GM18870 (cell line): ENCODE data around the gene SEC14L3.
"Not testable (repeated sequence)": the region's sequence is repeated elsewhere in the genome, so short reads cannot be mapped to it uniquely, and the experiment has no call there.

ENCODE experiments used
- ATAC-seq: cut with Tn5 transposase; IDR thresholded peaks from one replicate; pipeline ENCODE4 v1.9.1; 2021; ENCODE audit warnings: moderate library complexity; ENCODE audit not compliant: unreplicated experiment

The SEC14L3 gene

DNA sequence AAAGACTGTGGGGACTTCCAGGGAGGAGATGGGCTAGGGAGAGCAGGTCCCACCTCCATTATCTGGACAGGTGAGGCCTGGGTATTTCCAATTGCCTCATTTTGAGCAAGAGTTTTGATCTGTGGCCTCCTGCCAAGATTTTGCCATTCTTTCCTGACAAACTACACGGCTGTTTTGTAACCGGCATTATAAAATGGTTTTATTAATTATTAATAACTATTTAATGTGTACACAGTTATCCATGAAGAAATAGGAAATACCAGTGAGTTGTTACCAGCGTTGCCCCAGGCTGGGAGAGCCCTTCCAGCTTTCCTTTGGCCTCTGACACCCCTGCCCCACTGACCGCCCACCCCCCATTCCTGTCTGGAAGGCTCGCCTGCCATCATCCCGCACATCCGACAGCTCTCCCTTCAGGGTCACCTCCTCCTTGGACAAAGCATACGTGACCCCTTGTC lies 14.9 kb upstream of the SEC14L3 start:
- no peak for ATAC-seq

- no peak for ATAC-seq
These were observed 14.3 kb upstream of the SEC14L3 start for GRCh38 chr22:30486118-30486517.

DNA sequence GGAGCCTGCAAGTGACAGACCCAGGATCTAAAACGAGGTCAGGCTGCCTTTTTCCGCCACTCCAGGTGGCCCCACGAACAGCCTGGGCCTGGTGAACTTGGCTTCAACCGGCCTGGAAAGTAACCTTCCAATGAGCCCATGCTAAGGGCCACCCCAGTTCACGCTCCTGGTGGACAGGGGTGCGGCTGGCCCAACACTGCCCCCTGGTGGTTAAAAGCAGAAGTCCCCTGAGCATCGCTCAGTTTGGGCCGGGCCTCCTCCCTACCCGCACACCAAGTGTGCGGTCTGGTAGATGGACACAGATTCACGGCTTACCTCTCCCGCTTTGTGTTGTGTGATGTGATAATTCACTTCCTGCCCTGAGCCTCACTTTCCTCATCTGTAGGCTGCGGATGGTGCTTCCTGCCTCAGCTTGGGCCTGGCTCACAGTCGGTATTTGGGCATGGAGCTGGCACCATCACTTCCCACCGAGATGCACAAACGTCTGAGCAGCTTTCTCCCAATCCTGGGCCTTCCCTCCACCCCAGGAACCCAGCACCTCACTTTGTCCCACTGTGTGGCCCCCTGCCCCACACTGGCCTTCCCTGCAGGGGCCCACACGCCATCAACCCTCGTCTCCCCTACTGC lies 13.7 kb upstream of the SEC14L3 start:
- no peak for ATAC-seq

DNA sequence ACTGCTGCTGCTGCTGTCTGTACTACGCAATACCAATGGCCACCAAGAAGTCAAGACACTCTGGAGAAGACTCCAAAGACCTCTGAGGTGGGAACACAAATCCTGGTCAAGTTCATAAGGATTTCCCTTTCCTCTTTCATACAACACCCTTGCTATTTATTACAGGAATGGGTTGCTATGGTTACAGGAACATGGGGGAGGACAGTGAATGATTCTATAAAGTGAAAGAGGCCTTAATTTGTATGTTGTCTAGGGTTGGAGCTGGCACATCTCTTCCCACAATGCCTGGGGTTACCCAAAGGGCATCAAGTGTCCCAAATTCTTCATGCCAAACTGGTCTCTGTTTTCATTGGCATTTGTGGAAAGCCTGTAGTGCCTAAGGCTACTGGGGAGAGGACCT lies 11.4 kb upstream of the SEC14L3 start:
- no peak for ATAC-seq

- ATAC-seq, result no peak
These were observed 9.9 kb upstream of the SEC14L3 start for GRCh38 chr22:30481711-30482110.

- no peak for ATAC-seq
These were observed 8.2 kb upstream of the SEC14L3 start for GRCh38 chr22:30479981-30480380.

DNA sequence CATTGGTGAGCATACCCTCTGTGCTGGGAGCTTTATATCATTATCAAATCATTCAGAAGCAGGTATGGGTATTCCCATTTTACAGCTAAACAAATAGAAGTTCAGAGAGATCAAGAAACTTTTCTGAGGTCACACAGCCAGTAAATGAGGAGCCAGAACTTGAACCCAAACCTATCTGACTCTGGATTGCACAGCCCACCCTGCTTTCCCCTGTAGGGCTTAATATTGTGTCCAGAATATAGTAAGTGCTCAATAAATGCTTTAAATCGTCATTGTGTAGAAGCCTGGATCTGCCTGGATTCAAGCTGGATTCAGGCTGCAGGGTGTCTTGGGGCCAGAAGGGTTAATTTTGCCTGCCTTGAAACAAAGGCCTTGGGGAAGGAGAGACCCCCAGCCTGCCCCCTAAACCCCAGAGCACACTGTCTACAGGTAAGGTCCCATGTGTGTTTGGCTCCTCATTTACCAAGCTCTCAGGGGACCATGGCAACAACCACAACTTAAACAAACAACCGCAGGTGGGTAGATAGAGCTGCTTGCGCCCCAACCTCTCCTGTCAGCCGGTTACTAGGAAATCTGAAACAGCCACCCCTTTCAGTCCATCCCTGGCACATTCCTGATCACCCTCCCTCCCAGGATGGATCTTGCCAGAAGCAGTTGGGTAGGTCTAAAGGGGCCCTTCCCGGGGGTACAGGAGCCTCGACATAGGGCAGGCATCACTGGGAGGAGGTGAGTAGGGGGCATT lies 3.0 kb upstream of the SEC14L3 start:
- no peak for ATAC-seq

- ATAC-seq, result no peak
These were observed 2.3 kb upstream of the SEC14L3 start for GRCh38 chr22:30474121-30474520.

GRCh38 chr22:30472994-30473720 lies 1.3 kb upstream of the SEC14L3 start:
- no peak for ATAC-seq

- ATAC-seq, result no peak
These were observed 1.2 kb downstream of the SEC14L3 start for GRCh38 chr22:30470655-30471054.

GRCh38 chr22:30469165-30469564 lies 2.7 kb downstream of the SEC14L3 start:
- no peak for ATAC-seq

GRCh38 chr22:30460555-30460954 lies 11.3 kb downstream of the SEC14L3 start:
- not testable (repeated sequence) for ATAC-seq

DNA sequence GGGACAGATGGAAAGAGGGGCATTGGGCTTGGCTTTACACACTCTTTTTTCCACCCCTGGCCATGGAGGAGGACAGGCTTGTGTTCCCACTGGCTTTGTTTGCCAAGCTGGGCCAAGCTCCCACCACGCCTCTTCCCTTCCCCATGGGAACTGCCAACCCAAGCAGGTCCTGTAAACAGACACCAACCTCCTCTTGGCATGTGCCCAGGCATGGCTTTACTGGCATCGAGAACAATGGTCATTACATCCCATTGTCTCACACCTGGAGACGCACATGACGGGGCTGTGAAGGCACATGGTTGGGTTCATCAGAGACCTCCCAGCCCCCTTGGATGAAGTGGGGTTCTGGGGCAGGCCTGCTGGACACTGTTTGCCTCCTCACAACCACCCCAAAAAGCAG lies 11.7 kb downstream of the SEC14L3 start:
- ATAC-seq, result no peak

DNA sequence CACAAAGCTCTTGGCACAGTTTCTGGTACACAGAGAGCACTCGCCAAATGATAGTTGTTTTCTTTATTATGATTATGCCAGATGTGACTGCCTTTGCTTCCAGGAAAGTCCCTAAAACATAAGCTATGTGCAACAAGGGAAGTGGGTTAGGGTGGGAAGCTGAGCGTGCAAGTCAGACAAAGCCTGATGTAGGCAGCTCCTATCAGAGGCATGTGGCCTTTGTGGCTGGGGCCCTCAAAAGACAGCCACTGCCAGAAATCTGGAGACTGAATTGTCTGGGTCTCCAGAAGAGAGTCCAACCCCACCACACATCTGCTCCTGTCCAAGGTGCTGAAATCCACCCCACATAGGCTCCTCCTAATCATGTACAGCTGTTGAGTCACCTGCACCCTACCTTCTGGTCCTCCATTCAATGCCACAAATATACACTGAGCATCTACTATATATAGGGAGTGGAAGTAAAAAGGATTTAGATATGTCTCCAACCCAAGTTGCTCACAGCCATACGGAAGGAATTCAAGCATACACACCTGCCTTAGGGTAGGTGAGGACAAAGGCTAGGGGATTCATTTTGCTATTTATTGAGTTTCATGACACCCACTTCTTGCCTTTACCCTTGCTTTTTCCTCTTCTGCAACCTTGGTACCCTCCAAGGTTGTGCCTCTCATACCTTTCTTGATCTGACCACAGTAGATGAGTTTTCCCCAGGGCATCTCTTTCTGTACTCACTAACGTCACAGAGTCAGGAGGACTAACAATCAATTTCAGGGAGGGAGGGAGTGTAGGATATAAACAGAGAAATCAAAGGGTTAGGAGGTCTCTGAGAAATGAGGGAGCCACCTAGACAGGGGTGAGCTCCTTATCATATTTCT lies 12.4 kb downstream of the SEC14L3 start:
- ATAC-seq, result no peak

- ATAC-seq, result no peak
These were observed 13.8 kb downstream of the SEC14L3 start for GRCh38 chr22:30457981-30458380.

DNA sequence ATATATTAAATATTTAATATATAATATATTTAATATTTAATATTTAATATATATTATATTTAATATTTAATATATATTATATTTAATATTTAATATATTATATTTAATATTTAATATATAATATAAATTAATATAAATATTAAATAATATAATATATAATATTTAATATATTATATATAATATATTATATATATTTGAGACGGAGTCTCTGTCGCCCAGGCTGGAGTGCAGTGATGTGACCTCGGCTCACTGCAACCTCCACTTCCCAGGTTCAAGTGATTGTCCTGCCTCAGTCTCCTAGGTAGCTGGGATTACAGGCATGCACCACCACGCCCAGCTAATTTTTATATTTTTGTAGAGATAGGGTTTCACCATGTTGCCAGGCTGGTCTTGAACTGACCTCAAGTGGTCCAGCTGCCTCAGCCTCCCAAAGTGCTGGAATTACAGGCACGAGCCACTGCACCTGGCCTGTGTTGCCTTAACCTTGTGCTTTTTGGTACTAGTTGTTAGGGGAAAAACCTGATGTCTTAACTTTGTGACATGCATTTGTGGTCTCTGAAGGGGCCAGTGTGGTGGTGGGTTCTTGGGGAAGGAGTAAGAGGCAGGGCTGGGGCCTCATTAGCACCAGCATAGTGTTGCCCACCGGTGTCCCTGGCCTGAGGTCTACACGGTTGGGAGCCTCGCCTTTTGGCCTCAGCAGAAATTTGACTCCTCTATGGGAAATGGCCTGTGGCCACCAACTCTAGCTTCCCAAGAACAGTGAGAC lies 16.6 kb downstream of the SEC14L3 start:
- no peak for ATAC-seq

DNA sequence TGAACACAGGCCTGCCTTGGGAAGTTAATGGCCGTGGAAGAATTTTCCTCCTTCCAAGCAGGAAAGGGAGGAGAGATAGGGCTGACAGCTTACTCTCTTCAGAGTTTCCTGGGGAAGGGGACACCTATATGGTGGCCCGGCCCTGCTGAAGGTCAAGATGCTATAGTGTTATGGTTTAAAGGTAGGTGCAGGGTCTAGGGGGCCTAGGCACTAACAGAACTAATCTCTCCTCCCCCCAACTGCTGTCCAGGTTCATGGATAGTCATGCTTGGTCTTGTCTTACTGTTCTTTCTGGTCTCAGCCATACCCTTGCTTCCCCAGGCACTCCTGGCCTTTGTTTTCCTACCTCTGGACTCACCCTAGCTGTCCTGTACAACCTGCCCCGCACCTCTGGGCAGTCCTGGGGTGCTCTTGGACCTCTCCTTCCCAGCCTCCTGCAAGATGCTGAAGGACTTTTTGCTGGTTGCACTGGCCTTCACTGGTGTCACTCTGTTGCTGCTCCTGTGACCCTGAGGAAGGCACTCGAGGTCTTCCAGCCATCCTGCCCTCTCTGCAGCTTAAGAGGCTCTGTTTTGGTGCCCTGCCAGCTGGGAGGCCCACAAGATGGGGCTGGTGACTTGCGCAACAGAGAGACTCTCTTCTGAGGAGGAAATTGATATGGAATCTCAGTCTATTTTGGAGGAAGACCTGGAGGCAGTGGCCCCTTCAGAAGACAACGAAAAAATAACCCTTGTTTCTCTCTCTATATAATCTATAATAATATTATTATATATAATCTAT lies 17.9 kb downstream of the SEC14L3 start:
- no peak for ATAC-seq

DNA sequence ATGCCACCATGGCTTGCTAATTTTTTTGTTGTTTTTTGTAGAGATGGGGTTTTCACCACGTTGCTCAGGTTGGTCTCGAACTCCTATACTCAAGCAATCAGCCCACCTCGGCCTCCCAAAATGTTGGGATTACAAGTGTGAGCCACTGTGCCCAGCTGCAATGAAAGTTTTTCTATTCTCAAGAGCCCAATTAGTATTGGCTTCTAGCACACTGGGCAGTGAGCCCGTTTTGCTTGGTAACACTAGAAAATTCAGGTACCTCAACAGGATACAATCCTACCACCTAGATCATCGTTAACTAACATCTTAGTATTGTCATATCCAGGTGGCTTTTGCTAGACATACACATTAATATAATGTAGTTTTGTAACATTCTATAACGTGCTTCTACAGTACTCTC lies 19.0 kb downstream of the SEC14L3 start:
- ATAC-seq, result no peak

- ATAC-seq, result not testable (repeated sequence)
These were observed 20.3 kb downstream of the SEC14L3 start for GRCh38 chr22:30451488-30451887.
